Midbrain (tissue), 1 donor: ENCODE data around the gene CADM4.
A peak's percentile ranks its signal among the peaks of the same experiment; 100 is the strongest.
"Not testable (repeated sequence)": the region's sequence is repeated elsewhere in the genome, so short reads cannot be mapped to it uniquely, and the experiment has no call there.

Experiments
- DNase-seq: peaks from one replicate; lab custom pipeline; 2025; lab: John Stamatoyannopoulos, UW

Gene CADM4

DNA sequence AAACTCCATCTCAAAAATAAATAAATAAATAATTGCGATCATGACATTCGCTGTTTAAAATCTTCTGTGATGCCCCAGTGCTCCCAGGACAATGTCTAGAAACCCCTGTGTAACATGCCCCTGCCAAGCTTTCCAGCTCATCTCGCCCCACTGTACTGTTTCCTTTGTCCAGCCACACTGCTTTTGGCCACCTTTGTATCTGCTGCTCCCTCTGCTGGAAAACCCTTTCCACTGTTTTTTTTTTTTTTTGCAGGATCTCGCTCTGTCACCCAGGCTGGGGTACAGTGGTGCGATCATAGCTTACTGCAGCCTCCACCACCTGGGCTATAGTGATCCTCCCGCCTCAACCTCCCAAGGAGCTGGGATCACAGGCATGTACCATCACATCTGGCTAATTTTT lies 22.8 kb upstream of the CADM4 start:
- peak; percentile 10 for DNase-seq

DNA sequence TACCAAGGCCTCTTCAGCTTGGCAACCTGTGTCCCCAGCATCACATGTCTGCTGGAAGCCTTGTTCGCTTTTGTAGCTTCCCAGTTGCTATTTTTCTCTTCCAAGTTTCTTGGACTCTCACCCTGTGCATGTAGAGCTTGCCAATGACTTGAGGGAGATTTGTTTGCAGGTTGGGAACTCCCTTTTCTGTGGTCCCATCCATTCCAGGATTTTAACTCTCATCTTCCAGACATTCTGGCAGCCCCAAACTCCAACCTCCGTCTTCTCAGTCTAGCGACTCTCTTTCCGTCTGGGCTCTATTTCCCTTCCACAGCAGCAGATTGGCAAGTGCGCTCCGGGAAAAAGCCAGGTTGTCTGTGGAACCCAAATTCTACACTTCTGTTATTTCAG lies 21.3 kb upstream of the CADM4 start:
- DNase-seq: peak; percentile 24

DNA sequence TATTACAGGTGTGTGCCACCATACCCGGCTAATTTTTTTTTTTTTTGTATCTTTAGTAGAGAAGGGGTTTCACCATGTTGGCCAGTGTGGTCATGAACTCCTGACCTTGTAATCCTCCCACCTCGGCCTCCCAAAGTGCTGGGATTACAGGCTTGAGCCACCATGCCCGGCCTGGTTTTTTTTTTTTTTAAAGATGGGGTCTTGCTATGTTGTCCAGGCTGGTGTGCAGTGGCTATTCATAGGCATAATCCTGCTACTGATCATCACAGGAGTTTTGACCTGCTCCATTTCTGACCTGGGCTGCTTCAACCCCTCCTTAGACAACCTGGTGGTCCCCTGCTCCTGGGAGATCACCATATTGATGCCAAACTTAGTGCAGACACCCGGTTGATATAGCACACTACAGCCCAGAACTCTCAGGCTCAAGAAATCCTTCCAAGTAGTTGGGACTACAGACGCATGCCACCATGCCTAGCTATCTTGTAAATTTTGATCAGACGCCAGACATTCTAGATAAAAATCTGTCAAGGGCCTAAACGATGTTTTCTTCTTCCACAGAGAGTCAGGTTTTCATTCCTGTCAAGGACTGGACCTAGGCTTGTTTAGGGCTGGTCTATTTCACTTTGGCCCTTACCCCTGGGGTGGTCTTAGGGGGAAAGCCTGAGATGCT lies 20.8 kb upstream of the CADM4 start:
- DNase-seq: no peak

DNA sequence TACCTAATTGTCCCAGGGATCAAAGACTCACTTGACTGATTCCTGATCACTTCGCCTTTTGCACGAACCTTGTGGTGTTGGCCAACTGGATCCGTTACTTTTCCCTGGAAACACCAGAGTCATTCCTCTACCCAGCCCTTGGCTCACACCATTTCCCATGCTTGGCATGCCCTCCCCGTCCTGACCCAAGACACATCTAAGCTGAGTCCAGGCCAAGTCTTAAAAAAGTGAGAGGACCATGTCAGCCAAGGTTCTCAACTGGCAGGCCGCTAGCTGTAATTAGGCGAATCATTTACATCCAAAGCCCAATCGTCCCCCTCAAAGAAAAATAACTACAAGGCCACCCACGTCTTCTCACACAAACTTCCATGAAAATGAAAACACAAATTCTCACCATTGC lies 18.8 kb upstream of the CADM4 start:
- DNase-seq: no peak

DNA sequence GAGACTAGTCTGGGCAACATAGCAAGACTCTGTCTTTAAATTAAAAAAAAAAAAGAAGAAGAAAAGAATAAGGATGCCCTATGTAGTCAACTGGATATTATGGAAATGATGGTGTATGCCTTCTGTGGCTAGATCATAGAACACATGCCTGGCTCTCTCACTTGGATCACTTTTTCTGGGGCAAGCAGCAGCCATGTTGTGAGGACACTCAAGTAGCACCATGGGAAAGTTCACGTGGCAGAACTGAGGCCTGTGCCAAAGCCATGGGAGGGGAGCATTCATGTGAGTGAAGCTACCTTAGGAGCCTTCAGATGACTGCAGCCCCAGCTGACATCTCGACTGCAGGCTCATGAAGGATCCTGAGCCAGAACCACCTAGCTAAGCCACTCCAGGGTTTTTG lies 18.4 kb upstream of the CADM4 start:
- DNase-seq: no peak

DNA sequence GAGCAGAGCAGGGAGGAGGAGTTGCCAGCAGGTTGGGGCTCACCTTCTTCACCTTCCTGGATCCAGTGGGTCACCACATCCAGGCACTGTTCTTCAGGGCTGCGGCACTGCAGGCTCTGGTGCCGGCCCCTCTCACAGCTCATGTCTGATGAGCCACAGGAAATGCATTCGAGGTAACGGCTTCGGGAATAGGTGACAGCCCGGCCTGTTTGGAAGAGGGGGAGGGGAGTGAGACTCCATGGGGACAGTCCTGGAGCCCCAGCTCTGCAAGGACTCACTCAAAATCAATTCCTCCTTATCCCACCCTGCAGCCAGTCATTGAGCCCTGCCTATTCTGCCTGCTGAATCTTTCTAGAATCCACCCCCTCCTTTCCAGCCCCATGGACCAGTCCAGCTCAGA lies 16.8 kb upstream of the CADM4 start:
- no peak for DNase-seq

DNA sequence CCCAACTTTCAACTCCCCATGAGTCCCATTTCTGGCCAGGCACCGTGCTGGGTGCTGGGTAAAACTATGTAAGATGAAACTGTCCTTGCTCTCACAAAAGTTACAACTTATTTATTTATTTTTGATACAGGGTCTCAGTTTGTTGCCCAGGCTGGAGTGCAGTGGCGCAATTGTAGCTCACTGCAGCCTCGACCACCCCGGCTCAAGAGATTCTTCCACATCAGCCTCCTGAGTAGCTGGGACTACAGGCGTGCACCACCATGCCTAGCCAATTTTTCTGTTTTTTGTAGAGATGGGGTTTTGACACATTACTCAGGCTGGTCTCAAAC lies 12.9 kb upstream of the CADM4 start:
- no peak for DNase-seq

DNA sequence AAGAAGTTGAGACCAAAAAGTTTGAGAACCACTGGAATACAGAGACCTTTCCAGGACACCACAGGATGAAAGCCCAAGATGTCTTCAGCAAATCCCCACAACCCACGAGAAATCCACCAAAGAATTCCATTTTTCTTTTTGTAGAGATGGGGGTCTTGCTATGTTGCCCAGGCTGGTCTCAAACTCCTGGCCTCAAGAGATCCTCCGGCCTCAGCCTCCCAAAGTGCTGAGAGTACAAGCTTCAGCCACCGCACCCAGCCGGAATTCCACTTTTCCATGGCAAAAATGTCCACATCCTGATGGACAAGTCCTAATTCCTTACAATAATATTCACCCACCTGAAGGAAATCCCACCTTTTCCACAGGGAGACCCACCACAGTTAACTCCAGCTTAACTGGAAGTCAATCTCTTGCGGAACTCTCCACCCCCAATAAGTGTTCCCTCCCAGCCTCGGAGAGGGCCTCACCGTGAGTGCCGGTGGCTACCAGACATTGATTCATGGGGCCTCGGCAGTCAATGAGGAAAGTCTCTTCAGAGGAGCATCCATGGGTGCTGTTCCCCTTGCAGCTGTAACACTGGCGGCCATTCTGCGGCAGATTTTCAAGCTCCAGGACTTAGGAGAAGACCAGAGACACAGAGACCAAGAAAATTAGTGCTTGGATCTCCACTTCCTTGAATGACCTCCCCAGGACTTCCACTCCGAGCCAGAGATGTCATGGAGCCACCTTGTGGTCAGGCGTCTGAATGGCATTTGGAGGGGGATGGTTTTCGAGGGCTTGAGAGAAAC lies 12.3 kb upstream of the CADM4 start:
- peak; percentile 81 for DNase-seq

DNA sequence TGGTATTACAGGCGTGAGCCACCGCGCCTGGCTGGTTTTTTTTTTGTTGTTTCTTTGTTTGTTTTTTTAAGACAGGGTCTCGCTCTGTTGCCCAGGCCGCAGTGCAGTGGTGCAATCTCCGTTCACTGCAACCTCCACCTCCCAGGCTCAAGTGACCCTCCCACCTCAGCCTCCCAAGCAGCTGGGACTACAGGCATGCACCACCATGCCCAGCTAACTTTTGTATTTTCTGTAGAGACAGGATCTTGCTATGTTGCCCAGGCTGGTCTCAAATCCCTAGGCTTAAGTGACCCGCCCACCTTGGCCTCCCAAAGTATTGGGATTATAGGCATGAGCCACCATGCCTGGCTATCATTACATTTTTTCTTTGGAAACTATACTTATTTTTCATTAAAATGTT lies 10.6 kb upstream of the CADM4 start:
- DNase-seq: not testable (repeated sequence)

DNA sequence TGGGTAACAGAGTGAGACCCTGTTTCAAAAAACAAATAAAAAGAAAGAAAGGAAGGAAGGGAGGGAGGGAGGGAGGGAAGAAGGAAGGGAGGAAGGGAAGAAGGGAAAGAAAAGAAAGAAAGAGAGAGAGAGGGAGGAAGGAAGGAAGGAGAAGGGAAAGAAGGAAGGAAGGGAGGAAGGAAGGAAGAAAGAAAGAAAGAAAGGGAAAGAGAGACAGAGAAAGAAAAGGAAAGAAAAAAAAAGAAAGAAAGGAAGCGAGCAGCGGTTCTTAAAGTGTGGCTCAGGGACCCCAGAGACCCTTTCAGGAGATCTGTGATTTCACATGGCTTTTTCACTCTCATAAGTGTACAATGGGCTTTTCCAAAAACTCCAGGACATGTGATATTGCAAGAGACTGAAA lies 9.9 kb upstream of the CADM4 start:
- DNase-seq: no peak

DNA sequence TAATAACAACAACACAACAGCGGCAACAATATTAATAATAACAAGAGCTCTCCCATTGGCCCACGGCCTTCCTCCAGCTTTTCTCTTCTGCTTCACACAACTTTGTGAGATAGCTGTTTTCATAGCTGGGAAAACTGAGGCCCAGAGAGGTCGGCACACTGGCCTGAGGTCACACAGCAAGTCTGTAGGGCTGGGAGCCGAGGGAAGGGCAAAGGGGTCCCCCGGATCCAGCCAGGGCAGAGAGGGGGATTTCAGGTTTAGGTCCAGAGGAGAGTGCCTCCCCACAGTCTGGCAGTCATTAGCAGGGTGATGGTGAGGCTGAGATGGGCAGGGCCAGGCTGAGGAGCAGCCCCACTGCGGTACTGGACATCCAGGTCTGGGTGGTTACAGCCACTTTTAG lies 9.0 kb upstream of the CADM4 start:
- no peak for DNase-seq

DNA sequence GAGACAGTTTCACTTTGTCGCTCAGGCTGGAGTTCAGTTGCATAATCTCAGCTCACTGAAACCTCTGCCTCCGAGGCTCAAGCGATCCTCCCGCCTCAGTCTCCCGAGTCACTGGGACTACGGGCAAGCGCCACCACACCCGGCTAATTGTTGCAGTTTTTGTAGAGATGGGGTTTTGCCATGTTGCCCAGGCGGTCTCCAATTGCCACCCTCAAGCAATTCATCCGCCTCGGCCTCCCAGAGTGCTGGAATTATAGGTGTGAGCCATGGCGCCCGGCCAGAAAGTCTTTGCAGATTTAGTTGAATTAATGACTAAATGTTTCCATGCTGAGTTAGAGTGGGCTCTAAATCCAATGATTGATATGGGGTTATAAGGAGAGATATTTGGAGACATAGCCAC lies 4.5 kb upstream of the CADM4 start:
- DNase-seq: no peak

DNA sequence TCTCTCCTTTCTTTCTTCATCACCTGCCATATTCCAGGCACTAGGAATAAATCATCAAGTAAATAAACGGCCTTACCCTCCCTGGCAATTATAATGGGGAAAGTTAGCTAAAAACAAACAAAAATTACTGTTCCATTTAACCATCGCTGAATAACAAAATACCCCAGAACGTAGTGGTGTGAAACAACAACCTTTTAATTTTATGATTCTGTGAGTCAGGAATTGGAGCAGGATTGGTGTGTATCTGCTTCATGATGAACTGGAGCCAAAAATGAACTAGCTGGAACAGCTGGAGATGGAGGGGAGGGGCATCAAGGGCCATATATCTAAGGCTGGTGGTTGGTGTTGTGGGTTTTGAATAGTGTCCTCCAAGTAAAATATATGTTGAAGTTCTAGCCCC lies 3.7 kb upstream of the CADM4 start:
- no peak for DNase-seq

DNA sequence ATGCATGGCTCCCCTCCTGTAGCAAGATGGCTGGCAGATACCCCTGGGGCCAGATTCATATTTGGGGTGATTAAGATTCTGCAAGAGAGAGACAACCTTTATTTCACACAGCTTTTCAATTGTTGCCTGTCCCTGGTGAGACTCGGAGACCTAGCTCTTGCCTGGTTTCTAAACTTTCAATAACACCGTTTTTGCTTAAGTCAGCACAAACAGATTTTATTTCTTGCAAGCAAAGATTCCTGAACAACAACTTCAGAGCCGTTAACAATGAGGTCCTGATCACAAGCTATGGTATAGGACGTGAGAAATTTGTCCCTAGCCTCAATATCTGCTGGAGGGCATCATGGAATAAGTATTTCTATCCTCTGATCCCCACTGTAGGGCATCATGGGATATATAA lies 2.9 kb upstream of the CADM4 start:
- DNase-seq: no peak

DNA sequence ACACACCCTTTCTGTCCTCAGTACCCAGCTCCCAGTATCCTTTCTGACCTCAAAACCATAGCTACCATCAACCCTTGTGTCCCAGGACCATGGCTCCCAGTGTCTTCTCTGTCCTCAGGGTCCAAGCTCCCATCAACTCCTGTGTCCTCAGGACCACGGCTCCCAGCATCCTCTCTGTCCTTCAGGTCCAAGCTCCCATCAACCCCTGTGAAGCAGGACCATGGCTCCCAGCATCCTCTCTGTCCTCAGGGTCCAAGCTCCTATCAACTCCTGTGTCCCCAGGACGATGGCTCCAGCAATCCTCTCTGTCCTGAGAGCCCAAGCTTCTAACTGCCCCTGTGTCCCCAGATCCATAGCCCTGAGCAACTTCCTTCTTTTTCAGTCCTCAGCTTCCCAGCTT lies 1.7 kb upstream of the CADM4 start:
- no peak for DNase-seq

DNA sequence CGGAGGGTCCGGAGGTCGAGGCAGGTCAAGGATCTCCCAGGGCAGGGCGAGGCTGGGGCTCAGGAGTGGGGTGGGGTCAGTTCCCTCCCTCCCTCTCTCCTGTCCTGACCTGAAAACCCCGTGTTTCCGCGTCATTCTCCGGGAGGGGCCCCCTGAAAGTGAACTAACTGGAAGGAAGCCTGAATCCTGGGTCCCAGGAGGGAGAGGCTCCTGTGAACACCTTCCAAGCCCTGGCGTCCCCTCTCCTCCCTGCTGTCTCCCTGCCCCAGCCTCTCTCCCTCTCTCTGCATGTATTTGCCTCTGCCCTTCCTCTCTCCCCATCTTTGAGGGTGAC lies 741 bp upstream of the CADM4 start:
- no peak for DNase-seq

DNA sequence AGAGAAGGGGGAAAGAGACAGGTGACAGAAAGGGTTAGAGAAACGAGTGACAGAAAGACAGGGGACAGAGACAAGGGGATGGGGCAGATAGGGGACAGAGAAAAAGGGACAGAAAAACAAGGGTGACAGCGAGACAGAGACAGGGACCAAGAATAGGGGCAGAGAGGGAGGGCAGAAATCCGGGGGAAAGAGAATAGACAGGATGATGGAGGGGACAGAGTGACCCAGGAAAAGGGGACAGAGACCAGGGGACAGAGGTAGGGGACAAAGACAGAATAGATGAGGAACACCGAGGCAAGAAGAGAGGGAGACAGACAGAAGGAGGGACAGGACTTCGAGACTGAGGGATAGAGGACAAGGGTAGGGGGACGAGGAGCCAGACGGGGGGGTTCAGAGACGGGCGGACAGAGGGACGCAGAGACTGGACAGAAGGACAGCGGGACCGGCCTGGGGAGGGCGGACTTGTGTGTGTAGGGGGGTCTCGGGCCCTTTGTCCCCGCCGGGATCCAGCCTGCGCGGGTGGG lies 593 bp downstream of the CADM4 start:
- DNase-seq: no peak

DNA sequence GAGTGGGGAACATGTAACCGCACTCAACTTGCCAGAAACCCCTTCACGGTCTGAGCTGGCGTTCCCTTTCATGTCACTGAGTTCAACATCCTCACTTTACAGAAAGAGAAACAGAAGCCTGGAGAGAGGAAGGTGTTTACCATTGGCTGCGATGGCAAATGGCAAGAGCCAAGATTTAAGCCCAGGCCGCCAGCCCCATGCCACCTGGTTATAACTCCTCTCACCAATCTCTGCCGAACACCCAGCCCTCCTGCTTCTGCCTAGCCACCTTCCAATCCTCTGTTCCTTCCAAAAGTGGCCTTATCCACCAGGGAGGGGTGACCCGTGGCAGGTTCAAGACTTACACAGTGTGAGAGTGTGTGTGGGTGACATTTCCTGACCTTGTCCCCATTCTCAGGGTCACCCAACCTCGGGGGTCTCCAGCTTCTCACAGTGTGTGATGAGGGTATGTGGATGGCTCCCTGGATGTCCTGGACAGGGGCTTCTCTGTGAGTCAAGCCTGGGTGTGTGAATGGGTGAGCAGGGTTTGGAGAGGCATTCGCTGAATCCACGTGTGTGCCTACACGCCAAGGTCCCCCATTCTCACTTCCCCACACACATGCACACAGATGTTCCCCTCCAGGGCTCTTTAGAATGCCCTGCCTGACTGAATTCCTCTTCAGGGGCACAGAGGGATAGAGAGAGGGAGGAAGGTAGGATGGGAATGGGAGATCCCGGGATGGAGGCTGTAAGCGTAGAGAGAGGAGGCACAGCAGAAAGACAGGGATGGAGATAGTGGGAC lies 1.2 kb downstream of the CADM4 start:
- peak; percentile 42 for DNase-seq

DNA sequence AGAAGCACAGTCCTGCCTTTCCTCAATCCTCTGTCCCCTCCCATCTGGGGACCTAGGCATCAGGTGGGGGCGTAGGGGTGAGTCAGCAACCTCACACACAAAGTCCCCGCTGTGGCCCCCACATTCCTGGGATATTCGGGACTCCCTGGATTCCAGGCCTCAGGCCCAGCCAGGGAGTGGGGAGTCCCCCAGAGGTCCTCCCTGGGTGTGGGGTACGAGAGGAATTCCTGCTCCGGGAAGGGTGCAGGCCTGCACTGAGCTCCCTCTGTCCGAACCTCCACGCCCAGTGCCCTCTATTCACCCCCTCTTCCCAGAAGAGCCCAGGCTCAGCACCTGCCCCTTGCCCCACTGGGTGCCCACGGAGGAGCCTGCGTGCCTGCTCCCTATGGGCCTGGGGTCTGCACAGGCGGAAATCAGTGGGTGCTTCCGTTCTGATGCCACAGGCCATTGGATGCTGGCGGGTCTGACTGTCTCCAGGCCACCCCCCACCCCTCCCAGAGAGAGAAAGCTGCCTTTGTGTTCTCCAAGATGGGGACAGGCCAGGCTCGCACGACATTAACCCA lies 3.4 kb downstream of the CADM4 start:
- peak; percentile 75 for DNase-seq

DNA sequence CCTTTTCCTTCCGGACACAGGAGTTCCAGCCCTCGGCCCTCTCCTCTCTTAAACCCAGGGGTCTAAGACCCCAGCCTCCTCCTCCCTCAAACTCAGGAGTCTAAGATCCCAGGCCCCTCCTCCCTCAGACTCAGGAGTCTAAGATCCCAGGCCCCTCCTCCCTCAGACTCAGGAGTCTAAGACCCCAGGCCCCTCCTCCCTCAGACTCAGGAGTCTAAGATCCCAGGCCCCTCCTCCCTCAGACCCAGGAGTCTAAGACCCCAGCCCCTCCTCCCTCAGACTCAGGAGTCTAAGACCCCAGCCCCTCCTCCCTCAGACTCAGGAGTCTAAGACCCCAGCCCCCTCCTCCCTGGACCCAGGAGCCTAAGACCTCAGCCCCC lies 4.1 kb downstream of the CADM4 start:
- not testable (repeated sequence) for DNase-seq

DNA sequence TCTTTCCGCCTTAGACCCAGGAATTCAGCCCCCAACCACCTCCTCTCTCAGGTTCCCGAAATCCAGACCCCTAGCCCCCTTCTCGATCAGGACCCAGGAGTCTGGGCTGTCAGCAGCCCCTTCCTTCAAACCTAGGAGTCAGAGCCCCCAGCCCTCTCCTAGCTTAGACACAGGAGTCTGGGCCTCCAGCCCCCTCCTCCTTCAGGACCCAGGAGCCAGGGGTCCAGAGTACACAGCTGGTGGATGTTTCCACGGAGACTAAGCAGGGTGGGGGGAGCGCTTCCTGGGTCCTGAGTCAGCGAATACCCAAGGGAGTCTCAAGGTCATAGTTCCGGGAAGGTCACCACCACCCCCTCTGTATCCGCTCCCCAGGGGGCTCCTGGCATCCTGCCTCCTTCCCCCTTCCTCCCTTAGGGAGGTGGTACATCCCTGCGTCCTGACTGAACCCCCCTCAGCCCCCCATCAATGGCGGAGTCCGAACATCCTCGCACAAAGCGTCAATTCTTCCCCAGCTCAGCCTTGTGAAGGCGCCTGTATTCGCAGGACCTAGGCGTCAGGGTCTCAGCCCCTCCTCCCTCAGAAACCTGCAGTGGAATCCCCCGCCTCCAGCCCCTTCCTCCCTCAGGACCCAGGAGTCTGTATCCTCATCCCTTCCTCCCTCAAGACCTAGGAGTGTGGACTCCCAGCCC lies 4.6 kb downstream of the CADM4 start:
- peak; percentile 88 for DNase-seq

DNA sequence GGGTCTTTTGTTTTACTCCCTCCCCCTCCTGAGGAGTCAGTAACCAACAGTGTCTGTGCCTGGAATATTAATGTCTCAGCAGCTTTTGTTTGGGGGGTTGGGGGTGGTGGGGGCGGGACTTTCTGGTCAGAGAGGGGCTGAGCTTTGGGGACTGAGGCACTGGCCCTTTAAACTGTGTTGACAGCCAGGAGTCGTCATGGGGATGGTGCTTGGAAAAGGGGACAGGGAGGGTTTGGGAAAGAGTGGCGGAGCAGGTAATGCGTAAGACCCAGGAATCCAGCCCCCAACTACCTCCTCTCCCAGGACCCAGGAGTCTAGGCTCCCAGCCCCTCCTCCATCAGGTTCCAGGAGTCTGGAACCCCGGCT lies 5.2 kb downstream of the CADM4 start:
- DNase-seq: peak; percentile 66
